ENCODE results near the gene LEMD1. TPM values are rescaled to one million over a fixed set of nuclear protein-coding genes. Genes with fewer than 3 reads are reported as not detected.
A peak's percentile ranks its signal among the peaks of the same experiment; 100 is the strongest.

Gene LEMD1
- total and polyA plus RNA-seq, 4 donors: 0.72 to 1.5 (median 1.1) TPM

- peaks cover 0 to 39% (median 13%) of the 10 kb centered on the region in 5 donors for H3K4me1 ChIP-seq (ENCODE audit: control insufficient read depth in 5 of 5, insufficient read depth in 5 of 5, low read length in 5 of 5)
- WGBS, 2 donors: 57 to 73% methylated on average over 8 to 9 of the region's 9 CpGs
- no peak for ATAC-seq (ENCODE audit: insufficient read depth, low FRiP score)
- TF ChIP-seq, protein P1, sequence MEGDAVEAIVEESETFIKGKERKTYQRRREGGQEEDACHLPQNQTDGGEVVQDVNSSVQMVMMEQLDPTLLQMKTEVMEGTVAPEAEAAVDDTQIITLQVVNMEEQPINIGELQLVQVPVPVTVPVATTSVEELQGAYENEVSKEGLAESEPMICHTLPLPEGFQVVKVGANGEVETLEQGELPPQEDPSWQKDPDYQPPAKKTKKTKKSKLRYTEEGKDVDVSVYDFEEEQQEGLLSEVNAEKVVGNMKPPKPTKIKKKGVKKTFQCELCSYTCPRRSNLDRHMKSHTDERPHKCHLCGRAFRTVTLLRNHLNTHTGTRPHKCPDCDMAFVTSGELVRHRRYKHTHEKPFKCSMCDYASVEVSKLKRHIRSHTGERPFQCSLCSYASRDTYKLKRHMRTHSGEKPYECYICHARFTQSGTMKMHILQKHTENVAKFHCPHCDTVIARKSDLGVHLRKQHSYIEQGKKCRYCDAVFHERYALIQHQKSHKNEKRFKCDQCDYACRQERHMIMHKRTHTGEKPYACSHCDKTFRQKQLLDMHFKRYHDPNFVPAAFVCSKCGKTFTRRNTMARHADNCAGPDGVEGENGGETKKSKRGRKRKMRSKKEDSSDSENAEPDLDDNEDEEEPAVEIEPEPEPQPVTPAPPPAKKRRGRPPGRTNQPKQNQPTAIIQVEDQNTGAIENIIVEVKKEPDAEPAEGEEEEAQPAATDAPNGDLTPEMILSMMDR (IDR thresholded peaks at IDR 0.05; ENCODE audit: control extremely low read depth, extremely low read depth): no peak
- no peaks in the 10 kb centered on the region for H3K36me3 ChIP-seq (ENCODE audit: control insufficient read depth in 4 of 4, insufficient read depth in 4 of 4, low read length in 4 of 4)
- H3K9ac ChIP-seq (ENCODE audit: insufficient read depth in 1 of 2, low read length in 2 of 2): no peak overlapping the region
- DNase-seq: no peak
- no peaks in the 10 kb centered on the region for H3K9me3 ChIP-seq (ENCODE audit: control insufficient read depth in 4 of 4, insufficient read depth in 3 of 4, low read length in 3 of 4)
- no peak overlapping the region for H3K4me3 ChIP-seq
- H3K27me3 ChIP-seq (ENCODE audit: control insufficient read depth in 3 of 3, insufficient read depth in 3 of 3, low read length in 2 of 3): no peaks in the 10 kb centered on the region
- no peak overlapping the region for H3K27ac ChIP-seq (ENCODE audit: low read depth in 1 of 2, low read length in 1 of 2)
These were observed 25.0 kb upstream of the LEMD1 start for GRCh38 chr1:205446828-205447227.

DNA sequence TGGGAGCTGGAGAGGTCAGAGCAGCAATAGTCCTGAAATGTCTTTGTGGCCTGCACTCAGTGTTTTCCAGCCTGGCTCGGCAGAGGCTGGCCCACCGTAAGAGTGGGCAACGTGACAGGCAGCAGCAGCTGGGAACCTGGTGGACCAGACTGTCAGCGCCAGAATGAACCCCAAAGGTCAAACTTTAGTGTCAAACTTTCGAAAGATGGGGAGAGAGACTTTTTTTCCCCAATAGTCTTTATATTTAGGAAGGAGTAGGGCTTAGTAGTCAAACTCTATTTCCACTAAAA lies 23.7 kb upstream of the LEMD1 start:
- TF ChIP-seq, protein P1 (IDR thresholded peaks at IDR 0.05; ENCODE audit: control extremely low read depth, extremely low read depth): no peak
- H3K9me3 ChIP-seq (ENCODE audit: control insufficient read depth in 4 of 4, insufficient read depth in 3 of 4, low read length in 3 of 4): no peaks in the 10 kb centered on the region
- ATAC-seq (ENCODE audit: insufficient read depth, low FRiP score) (no peak), DNase-seq (no peak)
- H3K4me3 ChIP-seq: no peak overlapping the region
- H3K9ac ChIP-seq (ENCODE audit: insufficient read depth in 1 of 2, low read length in 2 of 2): no peak overlapping the region
- H3K27me3 ChIP-seq (ENCODE audit: control insufficient read depth in 3 of 3, insufficient read depth in 3 of 3, low read length in 2 of 3): no peaks in the 10 kb centered on the region
- H3K4me1 ChIP-seq (ENCODE audit: control insufficient read depth in 5 of 5, insufficient read depth in 5 of 5, low read length in 5 of 5): peaks cover 0 to 45% (median 15%) of the 10 kb centered on the region in 5 donors
- WGBS, 2 donors: 81 to 85% methylated on average over 5 of the region's 5 CpGs
- H3K36me3 ChIP-seq (ENCODE audit: control insufficient read depth in 4 of 4, insufficient read depth in 4 of 4, low read length in 4 of 4): no peaks in the 10 kb centered on the region
- H3K27ac ChIP-seq (ENCODE audit: low read depth in 1 of 2, low read length in 1 of 2): no peak overlapping the region

GRCh38 chr1:205444931-205445645 lies 23.2 kb upstream of the LEMD1 start:
- Histone ChIP-seq H3K27ac (ENCODE audit: low read depth in 1 of 2, low read length in 1 of 2) (no peak overlapping the region), H3K36me3 (ENCODE audit: control insufficient read depth in 4 of 4, insufficient read depth in 4 of 4, low read length in 4 of 4) (no peaks in the 10 kb centered on the region), H3K4me1 (ENCODE audit: control insufficient read depth in 5 of 5, insufficient read depth in 5 of 5, low read length in 5 of 5) (peaks cover 0 to 46% (median 16%) of the 10 kb centered on the region in 5 donors), H3K4me3 (no peak overlapping the region), H3K9ac (ENCODE audit: insufficient read depth in 1 of 2, low read length in 2 of 2) (no peak overlapping the region), H3K27me3 (ENCODE audit: control insufficient read depth in 3 of 3, insufficient read depth in 3 of 3, low read length in 2 of 3) (no peaks in the 10 kb centered on the region), H3K9me3 (ENCODE audit: control insufficient read depth in 4 of 4, insufficient read depth in 3 of 4, low read length in 3 of 4) (no peaks in the 10 kb centered on the region)
- WGBS, 2 donors: 18 to 45% methylated on average over 17 to 18 of the region's 18 CpGs
- TF ChIP-seq, protein P1 (IDR thresholded peaks at IDR 0.05; ENCODE audit: control extremely low read depth, extremely low read depth): no peak
- ATAC-seq (ENCODE audit: insufficient read depth, low FRiP score) (no peak), DNase-seq (peak; percentile 58 to 75 (median 71))
